HCT116 (cell line): ENCODE measurements around the gene MBD3L2. TPM values are rescaled to one million over a fixed set of nuclear protein-coding genes. Genes with fewer than 3 reads are reported as not detected.

ENCODE experiments used
- ATAC-seq: fragments of 200-7000 bp; cut with Tn5 transposase; 2 replicates; pipeline ENCODE4 v1.9.1; 2020; ENCODE audit warnings: mild to moderate bottlenecking, moderate library complexity
- BruUV-seq: library from RNA; stranded (reverse); fragments of 400-500 nt; replicated peaks from 2 replicates; lab custom pipeline; 2021; lab: Mats Ljungman, UMichigan
- CTCF ChIA-PET: fragments of 300-600 bp; sonication (Branson Sonifier 250); formaldehyde crosslinking; loops from one replicate; lab custom pipeline; 2021; ENCODE audit warnings: antibody characterized with exemption; lab: Charles Lee
- POLR2A ChIA-PET: fragments of 300-600, 350-600 bp; sonication (Branson Sonifier 250); formaldehyde crosslinking; loops from one replicate; lab custom pipeline; 2021; ENCODE audit warnings: antibody characterized with exemption; lab: Charles Lee
- RAD21 ChIA-PET, 2 experiments: fragments of 300-600 bp; sonication (Branson Sonifier 250); formaldehyde crosslinking; loops; one replicate each; lab custom pipeline; 2023; ENCODE audit warnings: low total read pairs in 2 of 2; ENCODE audit not compliant: uncharacterized antibody in 2 of 2, unreplicated experiment in 2 of 2, low non-redundant PET in 1 of 2; lab: Charles Lee
- DNase-seq: peaks from one replicate; pipeline ENCODE4 v3.0.0-alpha.2; 2010; ENCODE audit warnings: low read depth, low spot score
- H2AFZ ChIP-seq: fragments of 200-600 bp; shearing (Covaris generic), sonication (generic); 2 replicates; pipeline ENCODE4 v1.6.1; 2017; ENCODE audit warnings: low read depth, mixed run types, mixed read lengths, antibody characterized with exemption, low read length; ENCODE audit not compliant: poor library complexity, severe bottlenecking
- H3K27ac ChIP-seq: 2 replicates; pipeline ENCODE4 v1.5.1; 2012; ENCODE audit warnings: low read depth, low read length
- H3K27me3 ChIP-seq: fragments of 200-600 bp; sonication (generic); 2 replicates; pipeline ENCODE4 v1.6.1; 2016; ENCODE audit warnings: mixed run types, low read length, mixed read lengths; ENCODE audit not compliant: insufficient read depth
- H3K36me3 ChIP-seq, 2 experiments: fragments of 200-500 bp in 1 of 2; fragments of 200-600 bp in 1 of 2; sonication (Bioruptor generic) in 1 of 2; sonication (generic) in 1 of 2; 2 replicates each; pipeline versions ENCODE4 v1.5.1 to v1.6.1; 2014 to 2016; ENCODE audit warnings: low read length in 2 of 2, inconsistent platforms in 1 of 2, mixed read lengths in 1 of 2, mixed run types in 1 of 2; ENCODE audit not compliant: insufficient read depth in 2 of 2, control insufficient read depth in 1 of 2
- H3K4me1 ChIP-seq, 2 experiments: fragments of 200-600 bp in 1 of 2; sonication (generic) in 1 of 2; 2 replicates each; pipeline versions ENCODE4 v1.5.1 to v1.6.1; 2012 to 2017; ENCODE audit warnings: low read length in 2 of 2, inconsistent platforms in 1 of 2, mild to moderate bottlenecking in 1 of 2, mixed read lengths in 1 of 2, mixed run types in 1 of 2, moderate library complexity in 1 of 2; ENCODE audit not compliant: insufficient read depth in 2 of 2, control insufficient read depth in 1 of 2
- H3K4me2 ChIP-seq: fragments of 200-600 bp; sonication (generic); 2 replicates; pipeline ENCODE4 v1.6.1; 2017; ENCODE audit warnings: mixed run types, low read length, mixed read lengths
- H3K4me3 ChIP-seq, 2 experiments: fragments of 200-600 bp in 1 of 2; sonication (generic) in 1 of 2; replicated peaks in 1 of 2; 2 replicates each; pipeline ENCODE4 v1.5.1; 2011 to 2016; ENCODE audit warnings: low read length in 2 of 2, control low read depth in 1 of 2, low read depth in 1 of 2, mild to moderate bottlenecking in 1 of 2, mixed read lengths in 1 of 2, mixed run types in 1 of 2
- H3K79me2 ChIP-seq: fragments of 200-600 bp; sonication (generic); 2 replicates; pipeline ENCODE4 v1.6.1; 2017; ENCODE audit warnings: mild to moderate bottlenecking, mixed run types, low read length, moderate library complexity, mixed read lengths; ENCODE audit not compliant: insufficient read depth
- H3K9ac ChIP-seq: fragments of 200-600 bp; sonication (generic); 2 replicates; pipeline ENCODE4 v1.6.1; 2016; ENCODE audit warnings: low read length, mixed read lengths
- H3K9me2 ChIP-seq: fragments of 200-600 bp; sonication (generic), shearing (Covaris generic); 2 replicates; pipeline ENCODE4 v1.6.1; 2017; ENCODE audit warnings: mixed run types, mild to moderate bottlenecking, moderate library complexity; ENCODE audit not compliant: insufficient read depth
- H3K9me3 ChIP-seq, 2 experiments: fragments of 200-500 bp in 1 of 2; fragments of 200-600 bp in 1 of 2; sonication (Bioruptor generic) in 1 of 2; sonication (generic) in 1 of 2; 2 replicates each; pipeline ENCODE4 v1.6.1; 2014 to 2017; ENCODE audit warnings: low read length in 2 of 2, mixed read lengths in 2 of 2, inconsistent platforms in 1 of 2, low read depth in 1 of 2, mild to moderate bottlenecking in 1 of 2, mixed run types in 1 of 2, moderate library complexity in 1 of 2; ENCODE audit not compliant: control insufficient read depth in 1 of 2, insufficient read depth in 1 of 2
- H4K20me1 ChIP-seq: fragments of 200-600 bp; sonication (generic), shearing (Covaris generic); 2 replicates; pipeline ENCODE4 v1.6.1; 2017; ENCODE audit warnings: mixed run types, mild to moderate bottlenecking, moderate library complexity; ENCODE audit not compliant: insufficient read depth
- ATF3 ChIP-seq: IDR thresholded peaks from 2 replicates; pipeline ENCODE4 v1.6.1; 2012
- CBX3 ChIP-seq: IDR thresholded peaks from 2 replicates; pipeline ENCODE4 v1.6.1; 2012; ENCODE audit warnings: low read depth
- EGR1 ChIP-seq: IDR thresholded peaks from 2 replicates; pipeline ENCODE4 v1.6.1; 2012; ENCODE audit warnings: low read depth
- ELF1 ChIP-seq: IDR thresholded peaks from 2 replicates; pipeline ENCODE4 v1.6.1; 2012; ENCODE audit warnings: low read depth, borderline replicate concordance
- EZH2 ChIP-seq: fragments of 200-600 bp; sonication (generic); IDR thresholded peaks from 2 replicates; pipeline ENCODE4 v1.6.1; 2017; ENCODE audit warnings: antibody characterized with exemption, mixed run types
- EZH2phosphoT487 ChIP-seq: fragments of 200-600 bp; IDR thresholded peaks from 2 replicates; pipeline ENCODE4 v1.6.1; 2018; ENCODE audit warnings: antibody characterized with exemption, borderline replicate concordance
- MAX ChIP-seq: IDR thresholded peaks from 2 replicates; pipeline ENCODE4 v1.6.1; 2012
- POLR2AphosphoS5 ChIP-seq: IDR thresholded peaks from 2 replicates; pipeline ENCODE4 v1.6.1; 2011; ENCODE audit warnings: mild to moderate bottlenecking, low read depth, low read length, moderate library complexity
- SIN3A ChIP-seq: IDR thresholded peaks from 2 replicates; pipeline ENCODE4 v1.6.1; 2012; ENCODE audit warnings: low read depth
- SP1 ChIP-seq: IDR thresholded peaks from 2 replicates; pipeline ENCODE4 v1.6.1; 2012; ENCODE audit warnings: low read depth
- TCF7L2 ChIP-seq: IDR thresholded peaks from 2 replicates; pipeline ENCODE4 v1.7.0; 2011; ENCODE audit warnings: borderline replicate concordance, inconsistent platforms; ENCODE audit not compliant: insufficient read depth, insufficient read length; ENCODE audit errors: extremely low read depth
- ZNF274 ChIP-seq: fragments of 200-500 bp; sonication (Bioruptor generic); IDR thresholded peaks from 2 replicates; pipeline ENCODE4 v1.6.1; 2014; ENCODE audit warnings: mild to moderate bottlenecking, low read depth, low read length, inconsistent platforms
- intact Hi-C: fragments of 100-400 bp; cut with micrococcal nuclease; formaldehyde crosslinking; loops from 2 replicates; pipeline ENCODE4 v1.10.0; 2022
- total RNA-seq: library from RNA; stranded (reverse); gene quantifications from one replicate; pipeline ENCODE4 v1.2.1, GENCODE V29; 2021; ENCODE audit not compliant: unreplicated experiment
- TF ChIP-seq, protein P1 (sequence below), 3 experiments: fragments of 200-600 bp in 1 of 3; sonication (generic) in 1 of 3; IDR thresholded peaks in 2 of 3; conservative IDR thresholded peaks in 1 of 3; 2 replicates each; pipeline ENCODE4 v1.5.1; 2012 to 2017; ENCODE audit warnings: low read depth in 2 of 3, low read length in 2 of 3, antibody characterized with exemption in 1 of 3, borderline replicate concordance in 1 of 3, control low read depth in 1 of 3, mild to moderate bottlenecking in 1 of 3, mixed read lengths in 1 of 3, mixed run types in 1 of 3, moderate library complexity in 1 of 3; ENCODE audit not compliant: insufficient read depth in 1 of 3

The MBD3L2 gene
- total RNA-seq, 1 experiment from 2014 or later = not detected

DNA sequence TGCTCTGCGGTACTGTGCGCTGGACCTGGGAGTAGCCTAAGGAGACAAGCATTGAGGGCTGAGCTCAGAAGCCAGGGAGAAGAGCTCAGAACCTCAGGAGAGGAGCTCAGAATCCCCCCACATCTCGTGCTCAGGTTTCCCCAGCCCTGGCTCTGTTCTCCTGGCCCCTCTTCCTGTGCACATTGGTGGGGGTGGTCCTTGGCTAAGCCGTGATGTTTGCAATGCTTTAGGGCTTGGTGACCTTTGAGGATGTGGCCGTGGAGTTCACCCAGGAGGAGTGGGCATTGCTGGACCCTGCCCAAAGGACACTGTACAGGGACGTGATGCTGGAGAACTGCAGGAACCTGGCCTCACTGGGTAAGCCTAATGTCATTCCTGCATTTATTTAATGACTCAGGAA, 27.0 kb downstream of the MBD3L2 start:
- POLR2A ChIA-PET = no interaction called here
- no peak for TF ChIP-seq SIN3A
- no peak for TF ChIP-seq MAX
- no peak for TF ChIP-seq EGR1
- no peak for TF ChIP-seq ELF1
- TF ChIP-seq CBX3 = no peak
- TF ChIP-seq ZNF274 = no peak
- TF ChIP-seq POLR2AphosphoS5 = no peak
- TF ChIP-seq EZH2 = no peak
- TF ChIP-seq EZH2phosphoT487 = no peak
- TF ChIP-seq ATF3 = no peak
- TF ChIP-seq, protein P1, sequence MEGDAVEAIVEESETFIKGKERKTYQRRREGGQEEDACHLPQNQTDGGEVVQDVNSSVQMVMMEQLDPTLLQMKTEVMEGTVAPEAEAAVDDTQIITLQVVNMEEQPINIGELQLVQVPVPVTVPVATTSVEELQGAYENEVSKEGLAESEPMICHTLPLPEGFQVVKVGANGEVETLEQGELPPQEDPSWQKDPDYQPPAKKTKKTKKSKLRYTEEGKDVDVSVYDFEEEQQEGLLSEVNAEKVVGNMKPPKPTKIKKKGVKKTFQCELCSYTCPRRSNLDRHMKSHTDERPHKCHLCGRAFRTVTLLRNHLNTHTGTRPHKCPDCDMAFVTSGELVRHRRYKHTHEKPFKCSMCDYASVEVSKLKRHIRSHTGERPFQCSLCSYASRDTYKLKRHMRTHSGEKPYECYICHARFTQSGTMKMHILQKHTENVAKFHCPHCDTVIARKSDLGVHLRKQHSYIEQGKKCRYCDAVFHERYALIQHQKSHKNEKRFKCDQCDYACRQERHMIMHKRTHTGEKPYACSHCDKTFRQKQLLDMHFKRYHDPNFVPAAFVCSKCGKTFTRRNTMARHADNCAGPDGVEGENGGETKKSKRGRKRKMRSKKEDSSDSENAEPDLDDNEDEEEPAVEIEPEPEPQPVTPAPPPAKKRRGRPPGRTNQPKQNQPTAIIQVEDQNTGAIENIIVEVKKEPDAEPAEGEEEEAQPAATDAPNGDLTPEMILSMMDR (IDR thresholded peaks at IDR 0.05 in 2 of 3, conservative IDR thresholded peaks at IDR 0.05 in 1 of 3; ENCODE audit: borderline replicate concordance in 1 of 3, insufficient read depth in 1 of 3, low read depth in 2 of 3, low read length in 2 of 3) = no peak
- no peak for TF ChIP-seq TCF7L2
- TF ChIP-seq SP1 = no peak
- TF ChIP-seq, all 23 proteins: peak for 0
- intact Hi-C loops = no loop called here
- H3K27ac ChIP-seq = no peak overlapping the region
- no peak overlapping the region for H3K4me2 ChIP-seq
- peaks cover 6% of the 10 kb centered on the region; the same call in 1 of the 2 replicates for H3K79me2 ChIP-seq
- DNase-seq = no peak
- H3K4me3 ChIP-seq = no peak overlapping the region
- ChIA-PET RAD21 (no interaction called here), CTCF (no interaction called here)
- no peaks in the 10 kb centered on the region for H3K27me3 ChIP-seq
- no peaks in the 10 kb centered on the region for H4K20me1 ChIP-seq
- no peak for ATAC-seq
- H3K4me1 ChIP-seq = no peaks in the 10 kb centered on the region
- peaks cover 27 to 28% of the 10 kb centered on the region in 2 experiments; a peak in 3 of 4 replicates for H3K9me3 ChIP-seq
- no TSS peak for BruUV-seq
- H2AFZ ChIP-seq = no peak overlapping the region
- peaks cover 61 to 79% of the 10 kb centered on the region in 2 experiments for H3K36me3 ChIP-seq
- H3K9ac ChIP-seq = no peak overlapping the region
- no peaks in the 10 kb centered on the region for H3K9me2 ChIP-seq
